MM.1S (cell line): ENCODE results near the gene P4HA1.

Experiments used
- EZH2 ChIP-seq: fragments of 300-600 bp; sonication (generic); optimal IDR thresholded peaks from 2 replicates; pipeline ENCODE3; 2017; ENCODE audit warnings: low read depth, mild to moderate bottlenecking, antibody characterized with exemption, low read length, mixed read lengths
- EZH2phosphoT487 ChIP-seq: fragments of 300-600 bp; sonication (generic); IDR thresholded peaks from 2 replicates; pipeline ENCODE4 v1.6.1; 2018; ENCODE audit warnings: antibody characterized with exemption, low read length
- TF ChIP-seq, protein P1 (sequence below): fragments of 300-600 bp; sonication (generic); IDR thresholded peaks from 2 replicates; pipeline ENCODE4 v1.5.1; 2016; ENCODE audit warnings: antibody characterized with exemption, low read length, mixed read lengths

GRCh38 chr10:73076360-73077183 lies 20.1 kb downstream of the P4HA1 start:
- TF ChIP-seq, protein P1, sequence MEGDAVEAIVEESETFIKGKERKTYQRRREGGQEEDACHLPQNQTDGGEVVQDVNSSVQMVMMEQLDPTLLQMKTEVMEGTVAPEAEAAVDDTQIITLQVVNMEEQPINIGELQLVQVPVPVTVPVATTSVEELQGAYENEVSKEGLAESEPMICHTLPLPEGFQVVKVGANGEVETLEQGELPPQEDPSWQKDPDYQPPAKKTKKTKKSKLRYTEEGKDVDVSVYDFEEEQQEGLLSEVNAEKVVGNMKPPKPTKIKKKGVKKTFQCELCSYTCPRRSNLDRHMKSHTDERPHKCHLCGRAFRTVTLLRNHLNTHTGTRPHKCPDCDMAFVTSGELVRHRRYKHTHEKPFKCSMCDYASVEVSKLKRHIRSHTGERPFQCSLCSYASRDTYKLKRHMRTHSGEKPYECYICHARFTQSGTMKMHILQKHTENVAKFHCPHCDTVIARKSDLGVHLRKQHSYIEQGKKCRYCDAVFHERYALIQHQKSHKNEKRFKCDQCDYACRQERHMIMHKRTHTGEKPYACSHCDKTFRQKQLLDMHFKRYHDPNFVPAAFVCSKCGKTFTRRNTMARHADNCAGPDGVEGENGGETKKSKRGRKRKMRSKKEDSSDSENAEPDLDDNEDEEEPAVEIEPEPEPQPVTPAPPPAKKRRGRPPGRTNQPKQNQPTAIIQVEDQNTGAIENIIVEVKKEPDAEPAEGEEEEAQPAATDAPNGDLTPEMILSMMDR: no peak
- TF ChIP-seq EZH2: no peak
- TF ChIP-seq EZH2phosphoT487: no peak
